Parathyroid adenoma (tissue), 2 donors: ENCODE results near the gene FBXO24.

ENCODE experiments used
- H2AFZ ChIP-seq: fragments of 300-600 bp; sonication (generic); one replicate; pipeline ENCODE4 v1.7.0; 2017; ENCODE audit warnings: antibody characterized with exemption, mild to moderate bottlenecking
- H3K27ac ChIP-seq: fragments of 300-600 bp; sonication (generic); one replicate; pipeline ENCODE4 v1.7.0; 2017
- H3K27me3 ChIP-seq: fragments of 300-600 bp; sonication (generic); one replicate; pipeline ENCODE4 v1.7.0; 2017; ENCODE audit warnings: low read length; ENCODE audit not compliant: control insufficient read depth, insufficient read depth
- H3K36me3 ChIP-seq: fragments of 300-600 bp; sonication (generic); one replicate; pipeline ENCODE4 v1.7.0; 2017; ENCODE audit warnings: low read length; ENCODE audit not compliant: control insufficient read depth, insufficient read depth
- H3K4me1 ChIP-seq: fragments of 300-600 bp; sonication (generic); one replicate; pipeline ENCODE4 v1.7.0; 2017; ENCODE audit warnings: control low read depth
- H3K4me2 ChIP-seq: fragments of 300-600 bp; sonication (generic); one replicate; pipeline ENCODE4 v1.7.0; 2017; ENCODE audit warnings: low read length
- H3K4me3 ChIP-seq: fragments of 300-600 bp; sonication (generic); one replicate; pipeline ENCODE4 v1.7.0; 2017; ENCODE audit warnings: low read depth, low read length
- H3K79me2 ChIP-seq: fragments of 300-600 bp; sonication (generic); one replicate; pipeline ENCODE4 v1.7.0; 2017; ENCODE audit warnings: control low read depth
- H3K9ac ChIP-seq: fragments of 300-600 bp; sonication (generic); one replicate; pipeline ENCODE4 v1.7.0; 2017; ENCODE audit warnings: mild to moderate bottlenecking
- H3K9me3 ChIP-seq: fragments of 300-600 bp; sonication (generic); one replicate; pipeline ENCODE4 v1.7.0; 2017; ENCODE audit warnings: low read length; ENCODE audit not compliant: control insufficient read depth
- TF ChIP-seq, protein P1 (sequence below): fragments of 300-600 bp; sonication (generic); IDR thresholded peaks from one replicate; pipeline ENCODE4 v1.7.0; 2017; ENCODE audit warnings: antibody characterized with exemption, mild to moderate bottlenecking
- donor health status: primary hyperparathyroidism.

The FBXO24 gene

DNA sequence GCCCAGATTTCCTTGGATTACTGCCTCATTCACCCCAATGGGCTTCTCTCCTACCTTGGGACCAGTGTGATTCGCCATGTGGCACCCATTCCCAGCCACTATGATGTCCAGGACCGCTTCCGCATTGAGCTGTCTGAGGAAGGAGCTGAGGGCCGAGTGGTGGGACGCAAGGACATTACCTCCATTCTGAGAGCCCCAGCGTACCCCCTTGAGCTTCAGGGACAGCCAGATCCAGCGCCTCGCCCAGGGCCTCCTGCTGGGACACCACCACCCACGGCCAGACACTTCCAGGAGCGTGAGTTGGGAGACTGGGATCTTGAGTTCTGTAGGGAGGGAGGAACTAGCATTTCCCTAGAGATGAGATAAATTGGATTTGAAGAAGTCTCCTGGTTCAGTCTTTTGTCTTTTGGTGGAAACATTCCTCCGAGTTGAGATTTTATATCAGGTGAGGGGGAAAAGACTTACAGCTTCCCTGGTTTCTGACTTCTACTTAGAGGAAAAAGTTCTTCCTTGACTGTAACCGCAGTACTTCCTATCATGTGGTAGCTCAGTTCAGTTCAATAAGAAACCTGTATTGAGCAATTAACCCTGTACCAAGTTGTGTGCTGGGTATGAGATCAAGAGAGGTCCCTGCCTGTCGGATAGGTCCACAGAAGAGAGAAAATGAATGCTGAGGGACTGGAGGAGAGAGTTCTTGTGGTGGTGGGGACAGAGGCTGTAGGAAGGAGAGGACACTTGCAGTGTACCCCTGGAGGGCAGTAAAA is 27.5 kb downstream of the FBXO24 start:
- H2AFZ ChIP-seq = no peak overlapping the region
- H3K27me3 ChIP-seq = no peaks in the 10 kb centered on the region
- H3K27ac ChIP-seq = no peak overlapping the region
- H3K79me2 ChIP-seq = no peaks in the 10 kb centered on the region
- no peak overlapping the region for H3K4me2 ChIP-seq
- peaks cover 8% of the 10 kb centered on the region for H3K4me1 ChIP-seq
- H3K9ac ChIP-seq = no peak overlapping the region
- H3K9me3 ChIP-seq = no peaks in the 10 kb centered on the region
- no peaks in the 10 kb centered on the region for H3K36me3 ChIP-seq
- TF ChIP-seq, protein P1, sequence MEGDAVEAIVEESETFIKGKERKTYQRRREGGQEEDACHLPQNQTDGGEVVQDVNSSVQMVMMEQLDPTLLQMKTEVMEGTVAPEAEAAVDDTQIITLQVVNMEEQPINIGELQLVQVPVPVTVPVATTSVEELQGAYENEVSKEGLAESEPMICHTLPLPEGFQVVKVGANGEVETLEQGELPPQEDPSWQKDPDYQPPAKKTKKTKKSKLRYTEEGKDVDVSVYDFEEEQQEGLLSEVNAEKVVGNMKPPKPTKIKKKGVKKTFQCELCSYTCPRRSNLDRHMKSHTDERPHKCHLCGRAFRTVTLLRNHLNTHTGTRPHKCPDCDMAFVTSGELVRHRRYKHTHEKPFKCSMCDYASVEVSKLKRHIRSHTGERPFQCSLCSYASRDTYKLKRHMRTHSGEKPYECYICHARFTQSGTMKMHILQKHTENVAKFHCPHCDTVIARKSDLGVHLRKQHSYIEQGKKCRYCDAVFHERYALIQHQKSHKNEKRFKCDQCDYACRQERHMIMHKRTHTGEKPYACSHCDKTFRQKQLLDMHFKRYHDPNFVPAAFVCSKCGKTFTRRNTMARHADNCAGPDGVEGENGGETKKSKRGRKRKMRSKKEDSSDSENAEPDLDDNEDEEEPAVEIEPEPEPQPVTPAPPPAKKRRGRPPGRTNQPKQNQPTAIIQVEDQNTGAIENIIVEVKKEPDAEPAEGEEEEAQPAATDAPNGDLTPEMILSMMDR = no peak
- H3K4me3 ChIP-seq = no peak overlapping the region

DNA sequence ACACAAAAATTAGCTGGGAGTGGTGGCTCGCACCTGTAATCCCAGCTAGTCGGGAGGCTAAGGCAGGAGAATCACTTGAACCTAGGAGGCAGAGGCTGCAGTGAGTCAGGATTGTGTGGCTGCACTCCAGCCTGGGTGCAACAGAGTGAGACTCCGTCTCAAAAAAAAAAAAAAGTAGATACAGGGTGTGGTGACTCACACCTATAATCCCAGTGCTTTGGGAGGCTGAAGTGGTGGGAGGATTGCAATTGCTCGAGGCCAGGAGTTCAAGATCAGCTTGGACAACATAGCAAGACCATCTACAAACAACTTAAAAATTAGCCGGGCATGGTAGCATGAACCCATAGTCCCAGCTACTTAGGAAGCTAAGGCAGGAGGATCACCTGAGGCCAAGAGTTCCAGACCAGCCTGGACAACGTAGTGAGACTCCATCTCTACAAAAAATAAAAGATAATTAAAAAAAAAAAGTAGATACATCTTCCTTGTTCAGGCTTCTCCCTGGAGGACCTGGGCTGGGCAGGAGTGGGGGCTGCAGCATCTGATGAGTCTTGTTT is 28.3 kb downstream of the FBXO24 start:
- Histone ChIP-seq H3K79me2 (no peaks in the 10 kb centered on the region), H3K27ac (no peak overlapping the region)

DNA sequence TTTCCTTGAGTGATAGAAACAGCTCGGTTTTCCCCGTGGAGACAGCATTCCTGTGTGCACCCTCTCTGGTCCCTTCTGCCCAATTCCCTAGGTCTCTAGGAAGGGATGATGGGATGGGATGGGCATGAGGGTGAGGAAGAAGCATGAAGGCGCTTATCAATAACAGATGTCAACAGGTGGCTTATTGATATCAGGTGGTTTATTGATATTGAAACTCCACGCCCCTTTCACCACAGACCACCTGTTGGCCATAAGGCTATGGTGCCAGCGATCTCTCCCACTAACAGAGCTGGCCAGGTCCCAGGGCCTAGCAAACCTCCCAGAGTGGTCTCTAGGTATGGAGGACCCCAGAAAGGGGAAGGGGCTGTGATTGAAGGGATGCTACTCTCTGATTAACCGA is 34.1 kb downstream of the FBXO24 start:
- Histone ChIP-seq H3K79me2 (no peaks in the 10 kb centered on the region), H3K4me2 (no peak overlapping the region), H2AFZ (no peak overlapping the region), H3K4me3 (no peak overlapping the region), H3K4me1 (no peaks in the 10 kb centered on the region), H3K9me3 (no peaks in the 10 kb centered on the region), H3K27me3 (no peaks in the 10 kb centered on the region), H3K36me3 (no peaks in the 10 kb centered on the region), H3K27ac (no peak overlapping the region), H3K9ac (no peak overlapping the region)
- TF ChIP-seq, protein P1 = no peak

More for the DNA sequence above, 28.3 kb downstream of the FBXO24 start:
- TF ChIP-seq, protein P1 = no peak
- Histone ChIP-seq H3K9me3 (no peaks in the 10 kb centered on the region), H3K4me2 (no peak overlapping the region), H3K4me1 (peaks cover 8% of the 10 kb centered on the region), H3K4me3 (no peak overlapping the region), H3K36me3 (no peaks in the 10 kb centered on the region), H3K27me3 (no peaks in the 10 kb centered on the region), H3K9ac (no peak overlapping the region), H2AFZ (no peak overlapping the region)

DNA sequence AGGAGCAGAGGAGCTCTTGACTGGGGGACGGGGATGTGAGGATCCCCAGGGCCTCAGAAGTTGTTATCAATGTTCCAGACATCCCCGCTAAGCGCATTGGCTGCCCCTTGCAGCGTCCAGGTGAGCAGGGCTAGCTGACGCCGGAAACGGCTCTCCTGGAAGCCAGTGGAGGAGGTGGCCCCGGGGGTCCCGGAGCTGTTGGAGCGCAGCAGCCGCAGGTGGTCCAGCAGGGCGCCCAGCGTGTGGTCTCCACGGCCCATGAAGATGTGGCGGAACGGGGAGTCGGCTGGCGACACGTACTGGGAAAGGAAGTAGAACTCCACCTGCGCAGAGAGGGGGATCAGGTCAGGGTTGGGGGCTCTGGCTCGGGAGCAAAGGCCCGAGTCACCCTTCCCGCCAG is 34.7 kb downstream of the FBXO24 start:
- H3K27me3 ChIP-seq = no peaks in the 10 kb centered on the region
- H3K4me3 ChIP-seq = no peak overlapping the region
- TF ChIP-seq, protein P1 = no peak
- H2AFZ ChIP-seq = no peak overlapping the region
- H3K36me3 ChIP-seq = no peaks in the 10 kb centered on the region
- no peak overlapping the region for H3K9ac ChIP-seq
- no peaks in the 10 kb centered on the region for H3K9me3 ChIP-seq
- no peaks in the 10 kb centered on the region for H3K4me1 ChIP-seq
- no peak overlapping the region for H3K27ac ChIP-seq
- no peaks in the 10 kb centered on the region for H3K79me2 ChIP-seq
- no peak overlapping the region for H3K4me2 ChIP-seq

DNA sequence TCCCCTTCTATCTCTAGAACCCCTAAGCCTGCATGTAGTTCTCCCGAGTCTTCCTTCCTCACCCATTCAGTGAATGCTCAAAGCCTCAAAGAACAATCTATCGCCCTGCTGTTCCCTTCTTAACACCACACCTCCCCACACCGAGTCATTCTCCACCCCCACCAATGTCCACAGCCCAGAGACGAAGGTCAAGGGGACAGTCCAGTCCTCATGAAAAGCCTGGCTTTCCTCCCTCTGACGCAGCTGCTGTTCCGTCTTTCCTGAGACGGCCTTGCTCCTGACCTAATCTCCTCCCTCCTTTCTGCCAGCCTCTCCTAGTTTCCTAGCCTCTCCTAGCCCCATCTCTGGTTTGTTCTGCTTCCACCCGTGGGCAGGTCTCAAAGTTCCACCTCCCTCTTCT is 35.4 kb downstream of the FBXO24 start:
- Histone ChIP-seq H3K36me3 (no peaks in the 10 kb centered on the region), H2AFZ (no peak overlapping the region), H3K27ac (no peak overlapping the region), H3K4me1 (no peaks in the 10 kb centered on the region), H3K4me2 (no peak overlapping the region), H3K27me3 (no peaks in the 10 kb centered on the region), H3K9ac (no peak overlapping the region), H3K9me3 (no peaks in the 10 kb centered on the region), H3K4me3 (no peak overlapping the region), H3K79me2 (no peaks in the 10 kb centered on the region)
- TF ChIP-seq, protein P1 = no peak
